Naive thymus-derived CD8-positive, alpha-beta T cell (primary cell): ENCODE measurements around the gene EDRF1. TPM values are rescaled to one million over a fixed set of nuclear protein-coding genes. Genes with fewer than 3 reads are reported as not detected.

Experiments
- ATAC-seq, 2 donors: fragments of 150-1000 bp; cut with Tn5 transposase in 1 of 2; sonication (Bioruptor Pico), chemical (Tn5 transposase) in 1 of 2; 1 replicate in 1 of 2; 2 replicates in 1 of 2; pipeline ENCODE4 v1.10.0; 2021; ENCODE audit warnings: mild to moderate bottlenecking in 2 of 2, moderate library complexity in 2 of 2
- POLR2A ChIA-PET: fragments of 350-600 bp; sonication (Branson Sonifier 250); formaldehyde crosslinking; loops from one replicate; lab custom pipeline; 2021; ENCODE audit warnings: antibody characterized with exemption; lab: Charles Lee
- DNase-seq, 10 donors: peaks; one replicate each; pipeline versions ENCODE4 v3.0.0 to v3.0.0-alpha.2; 2020 to 2022
- H3K27ac Mint-ChIP-seq, 10 donors: one replicate each; pipeline ENCODE4 v1.8.0; 2020 to 2022; ENCODE audit warnings: mild to moderate bottlenecking in 10 of 10, mixed read lengths in 10 of 10, moderate library complexity in 4 of 10, inconsistent platforms in 1 of 10
- H3K27me3 Mint-ChIP-seq, 5 donors: one replicate each; pipeline ENCODE4 v1.8.0; 2021 to 2022; ENCODE audit warnings: mixed read lengths in 5 of 5
- H3K36me3 Mint-ChIP-seq, 3 donors: one replicate each; pipeline ENCODE4 v1.8.0; 2020 to 2022; ENCODE audit warnings: mixed read lengths in 3 of 3, mild to moderate bottlenecking in 2 of 3, inconsistent platforms in 1 of 3
- H3K4me1 Mint-ChIP-seq, 4 donors: one replicate each; pipeline ENCODE4 v1.8.0; 2021 to 2022; ENCODE audit warnings: mixed read lengths in 4 of 4
- H3K4me3 Mint-ChIP-seq, 10 donors: one replicate each; pipeline ENCODE4 v1.8.0; 2020 to 2022; ENCODE audit warnings: mild to moderate bottlenecking in 10 of 10, mixed read lengths in 10 of 10, moderate library complexity in 6 of 10, inconsistent platforms in 1 of 10
- H3K9me3 Mint-ChIP-seq, 9 donors: one replicate each; pipeline ENCODE4 v1.8.0; 2020 to 2022; ENCODE audit warnings: mixed read lengths in 9 of 9, mild to moderate bottlenecking in 3 of 9, inconsistent platforms in 1 of 9, moderate library complexity in 1 of 9
- polyA plus RNA-seq, 3 donors: library from polyadenylated mRNA; unstranded; fragments of 300-500 nt; fragmentation: Illumina TruSeq; gene quantifications; one replicate each; pipeline ENCODE4 v1.2.3, GENCODE V29; 2021
- total RNA-seq, 8 experiments: library from RNA in 2 of 8; stranded (reverse) in 2 of 8; gene quantifications; one replicate each; pipeline ENCODE4 v1.2.3 and lab custom pipeline; 2021 to 2026

EDRF1 gene
- total and polyA plus RNA-seq, 5 experiments from 2014 or later: 10.3 to 61.4 (median 12.8) TPM

DNA sequence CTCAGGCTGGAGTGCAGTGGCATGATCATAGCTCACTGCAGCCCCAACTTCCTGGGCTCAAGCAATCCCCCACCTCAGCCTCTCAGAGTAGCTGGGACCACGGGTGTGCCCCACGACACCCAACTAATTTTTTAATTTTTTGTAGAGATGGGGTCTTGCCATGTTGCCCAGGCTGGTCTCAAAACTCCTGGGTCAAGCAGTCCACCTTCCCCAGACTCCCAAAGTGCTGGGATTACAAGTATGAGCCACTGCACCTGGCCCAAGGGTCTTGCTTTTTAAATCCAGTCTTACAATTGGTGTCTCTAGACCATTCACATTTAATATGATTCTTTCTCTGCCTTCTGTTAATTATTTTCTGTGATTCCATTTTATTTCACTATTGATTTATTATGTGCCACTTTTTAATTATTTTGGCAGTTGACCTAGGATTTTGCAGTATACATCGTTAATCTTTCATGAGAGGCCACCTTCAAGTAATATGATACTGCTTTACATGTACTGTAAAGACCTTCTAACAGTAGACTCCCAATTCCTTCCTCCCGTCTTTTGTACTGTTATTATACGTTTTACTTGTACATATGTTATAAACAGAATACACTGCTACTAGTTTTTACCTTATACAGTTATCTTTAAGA is 37.5 kb downstream of the EDRF1 start:
- H3K27ac Mint-ChIP-seq: peak overlapping the region in 3 of 10 donors; percentile 13 to 37 (median 33)
- POLR2A ChIA-PET: no interaction called here

DNA sequence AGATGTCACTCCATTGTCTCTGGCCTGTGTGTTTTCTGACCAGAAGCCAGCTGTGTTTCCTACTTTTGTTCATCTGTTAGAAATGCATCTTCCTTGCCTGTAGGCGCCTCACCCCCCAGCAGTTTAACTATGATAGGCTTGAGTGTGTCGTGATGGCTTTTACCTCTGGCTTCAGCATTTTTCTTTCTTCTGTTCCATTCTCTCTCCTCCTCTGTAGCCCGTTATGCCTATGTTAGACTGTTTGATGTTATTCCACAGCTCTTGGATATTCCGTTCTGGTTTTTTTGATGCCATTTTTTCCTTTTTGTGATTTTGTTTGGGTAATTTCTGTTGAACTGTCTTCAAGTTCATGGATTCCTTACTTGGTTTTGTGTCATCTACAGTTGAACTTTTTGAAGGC is 38.2 kb downstream of the EDRF1 start:
- peaks cover 0 to 23% (median 13%) of the 10 kb centered on the region in 4 donors for H3K4me1 Mint-ChIP-seq
- H3K27ac Mint-ChIP-seq: peak overlapping the region in 2 of 10 donors; percentile 13 to 26
- no peaks in the 10 kb centered on the region for H3K27me3 Mint-ChIP-seq
- H3K9me3 Mint-ChIP-seq: no peaks in the 10 kb centered on the region
- ATAC-seq (no peak), DNase-seq (no peak)
- peaks cover 4 to 86% (median 33%) of the 10 kb centered on the region in 3 donors for H3K36me3 Mint-ChIP-seq
- peak overlapping the region in 1 of 10 donors; percentile 38 for H3K4me3 Mint-ChIP-seq
- POLR2A ChIA-PET: no interaction called here

More for the DNA sequence above, 37.5 kb downstream of the EDRF1 start:
- no peaks in the 10 kb centered on the region for H3K27me3 Mint-ChIP-seq
- H3K36me3 Mint-ChIP-seq: peaks cover 4 to 85% (median 33%) of the 10 kb centered on the region in 3 donors
- H3K4me1 Mint-ChIP-seq: peaks cover 0 to 23% (median 13%) of the 10 kb centered on the region in 4 donors
- no peak overlapping the region for H3K4me3 Mint-ChIP-seq
- DNase-seq (no peak), ATAC-seq (no peak)
- H3K9me3 Mint-ChIP-seq: no peaks in the 10 kb centered on the region

DNA sequence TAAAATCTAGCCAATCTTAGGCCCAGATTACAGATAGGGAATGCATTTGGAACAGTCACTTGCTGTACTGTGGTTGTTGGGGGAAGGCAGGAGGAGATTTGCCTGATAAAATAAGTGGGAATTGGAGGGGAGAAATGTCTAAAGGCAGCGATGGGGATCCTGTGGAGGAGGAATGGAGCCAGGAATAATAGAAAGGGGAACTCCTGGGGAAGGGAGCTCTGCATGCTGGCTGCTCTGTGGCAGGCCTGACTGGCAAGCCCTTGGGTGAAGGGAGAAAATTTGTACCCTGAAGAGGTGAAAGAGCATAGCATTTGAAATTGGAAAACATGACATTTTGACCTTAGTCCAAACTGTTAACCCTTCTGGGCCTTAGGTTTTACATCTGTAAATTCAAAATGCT is 42.5 kb downstream of the EDRF1 start:
- H3K27ac Mint-ChIP-seq: peak overlapping the region in 5 of 10 donors; percentile 0 to 71 (median 41)
- DNase-seq (no peak), ATAC-seq (no peak)
- peaks cover 0 to 7% (median 3%) of the 10 kb centered on the region in 4 donors for H3K4me1 Mint-ChIP-seq
- H3K4me3 Mint-ChIP-seq: no peak overlapping the region
- no peaks in the 10 kb centered on the region for H3K27me3 Mint-ChIP-seq
- peaks cover 9 to 87% (median 33%) of the 10 kb centered on the region in 3 donors for H3K36me3 Mint-ChIP-seq
- H3K9me3 Mint-ChIP-seq: no peaks in the 10 kb centered on the region
- POLR2A ChIA-PET: no interaction called here

DNA sequence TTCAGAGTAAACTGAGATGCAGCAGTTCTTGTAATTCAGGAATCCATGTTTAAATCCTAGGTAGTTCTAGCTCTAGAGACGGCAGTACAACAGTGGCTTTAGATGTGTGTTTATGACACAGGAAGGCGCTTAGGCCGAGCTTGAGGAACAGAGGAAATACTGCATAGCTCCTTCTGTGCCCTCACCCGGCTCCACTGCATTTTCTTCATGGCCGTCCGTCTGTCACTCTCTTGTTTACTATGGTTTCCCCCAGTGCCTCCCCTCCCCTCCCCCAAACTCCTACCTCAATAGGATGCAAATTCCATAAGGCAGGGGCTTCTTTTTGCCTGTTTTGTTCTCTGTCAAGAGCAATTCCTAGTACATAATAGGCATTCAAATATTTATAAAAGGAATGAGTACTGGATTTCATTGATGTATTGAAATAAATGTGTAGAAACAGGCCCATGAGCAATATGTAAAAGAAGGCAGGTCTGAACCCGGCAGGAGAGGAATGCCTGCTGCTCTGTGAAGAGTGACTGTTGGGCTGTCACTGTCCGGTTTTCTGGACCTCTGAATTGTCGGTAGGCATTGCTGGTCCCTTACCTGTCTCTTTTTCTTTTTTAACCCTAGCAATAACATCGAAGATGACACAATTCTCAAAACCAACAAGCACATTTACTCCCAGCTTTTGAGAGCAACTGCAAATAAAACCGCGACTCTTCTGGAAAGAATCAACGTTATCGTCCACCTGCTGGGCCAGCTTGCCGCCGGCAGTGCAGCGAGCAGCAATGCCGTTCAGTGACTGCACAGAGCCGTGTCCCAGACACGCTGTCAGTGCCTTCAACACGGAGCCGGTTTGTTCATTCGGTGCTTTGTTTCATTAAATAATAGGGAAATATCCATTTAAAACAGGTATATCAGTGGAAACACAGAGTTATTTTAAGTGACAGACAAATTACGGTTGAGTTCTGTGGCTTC is 43.5 kb downstream of the EDRF1 start:
- Mint-ChIP-seq H3K4me3 (no peak overlapping the region), H3K27ac (peak overlapping the region in 1 of 10 donors; percentile 3), H3K9me3 (no peaks in the 10 kb centered on the region), H3K4me1 (peaks cover 0 to 2% (median under 1%) of the 10 kb centered on the region in 4 donors), H3K27me3 (no peaks in the 10 kb centered on the region), H3K36me3 (peaks cover 6 to 86% (median 25%) of the 10 kb centered on the region in 3 donors)
- no peak for ATAC-seq
- DNase-seq: no peak
- POLR2A ChIA-PET: no interaction called here

DNA sequence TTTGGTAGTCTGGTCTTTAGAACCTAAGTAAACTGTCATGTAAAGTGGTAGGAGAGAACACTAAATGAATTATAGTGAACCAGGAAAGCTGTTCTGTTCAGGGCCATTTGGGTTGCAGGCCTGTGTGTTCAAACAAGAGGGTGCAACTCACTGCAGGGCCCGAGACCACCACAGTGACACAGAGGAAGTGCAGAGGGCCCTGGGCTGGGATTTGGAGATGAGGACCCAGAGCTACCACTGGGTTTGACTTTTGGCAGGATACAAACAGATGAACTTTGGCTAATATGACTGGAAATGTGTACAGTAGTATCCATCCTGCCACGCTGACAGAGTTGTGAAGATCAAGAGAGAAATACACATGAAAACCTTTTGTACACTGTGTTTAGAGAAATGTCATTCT is 46.3 kb downstream of the EDRF1 start:
- Mint-ChIP-seq H3K9me3 (no peaks in the 10 kb centered on the region), H3K4me3 (no peak overlapping the region), H3K4me1 (no peaks in the 10 kb centered on the region), H3K27ac (peak overlapping the region in 6 of 10 donors; percentile 19 to 76 (median 46)), H3K36me3 (peaks cover 5 to 66% (median 24%) of the 10 kb centered on the region in 3 donors), H3K27me3 (no peaks in the 10 kb centered on the region)
- POLR2A ChIA-PET: no interaction called here
- no peak for ATAC-seq
- no peak for DNase-seq

DNA sequence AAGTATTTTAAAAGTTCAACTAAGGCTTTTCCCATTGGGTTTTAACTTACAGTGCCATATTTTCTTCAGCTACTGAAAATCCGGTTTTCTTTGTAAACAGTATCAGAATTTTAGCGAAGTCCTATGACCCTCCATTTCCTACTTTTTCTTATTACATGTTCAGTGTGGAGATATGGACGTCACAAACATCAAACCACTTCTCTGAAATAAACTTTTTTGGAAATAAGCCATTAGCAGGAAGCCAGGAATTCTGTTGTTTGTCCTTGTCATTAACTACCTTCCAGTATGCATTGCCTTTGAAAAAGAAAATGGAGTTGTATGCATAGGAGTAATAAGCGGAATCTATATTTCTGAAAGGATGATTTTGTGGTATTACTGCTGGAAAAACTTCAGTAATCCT is 47.0 kb downstream of the EDRF1 start:
- H3K27me3 Mint-ChIP-seq: no peaks in the 10 kb centered on the region
- POLR2A ChIA-PET: no interaction called here
- ATAC-seq (no peak), DNase-seq (no peak)
- no peaks in the 10 kb centered on the region for H3K9me3 Mint-ChIP-seq
- H3K27ac Mint-ChIP-seq: peak overlapping the region in 2 of 10 donors; percentile 72 to 76
- H3K4me1 Mint-ChIP-seq: no peaks in the 10 kb centered on the region
- no peak overlapping the region for H3K4me3 Mint-ChIP-seq
- peaks cover 5 to 62% (median 20%) of the 10 kb centered on the region in 3 donors for H3K36me3 Mint-ChIP-seq

DNA sequence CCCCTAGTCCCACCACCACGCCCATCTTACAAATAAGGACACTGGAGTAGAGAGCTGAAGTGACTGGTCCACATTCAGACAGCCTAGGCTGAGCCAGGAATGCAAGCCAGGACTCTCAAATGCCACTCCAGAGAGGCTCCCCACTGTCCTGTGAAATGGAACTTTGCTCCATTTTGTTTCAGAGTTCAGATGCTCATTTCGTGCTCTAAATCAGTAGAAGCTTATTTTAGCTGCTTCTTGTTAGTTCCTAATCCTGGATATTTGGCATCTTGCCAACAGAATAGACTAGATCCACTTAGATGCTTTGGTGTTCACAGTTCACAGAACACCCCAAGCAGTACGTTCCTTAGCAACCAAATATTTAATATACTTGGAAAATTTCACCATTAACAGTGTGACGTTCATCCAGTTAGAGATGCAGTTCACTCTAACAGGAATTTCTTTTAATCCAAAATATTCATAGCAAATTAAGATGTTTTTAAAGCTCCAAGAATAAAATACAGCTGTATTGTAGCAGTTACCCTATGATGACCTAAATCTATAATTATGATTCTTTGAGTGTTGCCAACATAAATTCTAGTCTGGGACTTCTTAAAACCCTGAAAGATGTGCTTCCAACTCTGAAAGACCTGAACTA is 48.8 kb downstream of the EDRF1 start:
- H3K9me3 Mint-ChIP-seq: no peaks in the 10 kb centered on the region
- no peaks in the 10 kb centered on the region for H3K4me1 Mint-ChIP-seq
- ATAC-seq (no peak), DNase-seq (no peak)
- no peaks in the 10 kb centered on the region for H3K27me3 Mint-ChIP-seq
- POLR2A ChIA-PET: no interaction called here
- peaks cover 5 to 43% (median 13%) of the 10 kb centered on the region in 3 donors for H3K36me3 Mint-ChIP-seq
- peak overlapping the region in 3 of 10 donors; percentile 12 to 50 (median 15) for H3K27ac Mint-ChIP-seq
- no peak overlapping the region for H3K4me3 Mint-ChIP-seq

DNA sequence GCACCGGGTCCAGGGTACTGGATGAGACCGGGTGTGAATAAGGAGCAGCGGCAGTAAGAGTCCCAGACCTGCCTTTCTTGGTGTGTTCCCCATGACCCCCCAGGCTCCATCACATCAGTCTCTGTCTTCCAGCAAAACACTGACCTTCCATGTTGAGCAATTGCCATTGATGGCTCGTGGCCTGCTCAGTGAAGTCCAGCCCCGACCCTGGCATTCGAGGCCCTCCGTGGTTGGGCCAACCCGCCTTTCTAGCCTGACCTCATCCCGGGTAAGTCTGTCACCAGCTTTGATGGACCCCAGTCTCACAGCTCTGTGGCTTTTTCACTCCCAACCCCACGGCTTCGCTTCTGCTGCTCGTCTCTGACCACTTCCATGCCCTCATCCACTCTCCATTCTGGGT is 49.7 kb downstream of the EDRF1 start:
- DNase-seq (no peak), ATAC-seq (no peak)
- peaks cover 5 to 35% (median 8%) of the 10 kb centered on the region in 3 donors for H3K36me3 Mint-ChIP-seq
- H3K27ac Mint-ChIP-seq: peak overlapping the region in 1 of 10 donors; percentile 3
- H3K9me3 Mint-ChIP-seq: no peaks in the 10 kb centered on the region
- H3K27me3 Mint-ChIP-seq: peaks cover 0 to under 1% (median 0%) of the 10 kb centered on the region in 5 donors
- POLR2A ChIA-PET: no interaction called here
- no peak overlapping the region for H3K4me3 Mint-ChIP-seq
- H3K4me1 Mint-ChIP-seq: no peaks in the 10 kb centered on the region

DNA sequence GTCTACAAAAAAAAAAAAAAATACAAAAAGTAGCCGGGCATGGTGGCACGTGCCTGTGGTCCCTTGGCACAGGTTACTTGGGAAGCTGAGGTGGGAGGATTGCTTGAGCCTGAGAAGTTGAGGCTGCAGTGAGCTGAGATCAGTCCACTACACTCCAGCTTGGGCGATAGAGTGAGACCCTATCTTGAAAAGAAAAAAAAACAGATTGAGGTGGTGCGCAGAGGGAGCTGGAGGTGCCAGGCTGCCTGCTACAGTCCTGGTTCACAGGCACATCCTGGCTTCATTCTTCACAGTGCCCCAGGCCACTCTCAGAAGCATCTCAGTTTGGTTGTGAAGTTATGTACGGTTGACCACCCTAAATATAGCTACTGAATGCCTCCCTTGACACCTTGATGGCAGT is 51.3 kb downstream of the EDRF1 start:
- DNase-seq (no peak), ATAC-seq (no peak)
- Mint-ChIP-seq H3K27me3 (peaks cover 0 to 9% (median 0%) of the 10 kb centered on the region in 5 donors), H3K27ac (peak overlapping the region in 1 of 10 donors; percentile 39), H3K4me1 (no peaks in the 10 kb centered on the region), H3K4me3 (no peak overlapping the region), H3K9me3 (no peaks in the 10 kb centered on the region), H3K36me3 (peaks cover 0 to 18% (median 4%) of the 10 kb centered on the region in 3 donors)
- POLR2A ChIA-PET: no interaction called here

DNA sequence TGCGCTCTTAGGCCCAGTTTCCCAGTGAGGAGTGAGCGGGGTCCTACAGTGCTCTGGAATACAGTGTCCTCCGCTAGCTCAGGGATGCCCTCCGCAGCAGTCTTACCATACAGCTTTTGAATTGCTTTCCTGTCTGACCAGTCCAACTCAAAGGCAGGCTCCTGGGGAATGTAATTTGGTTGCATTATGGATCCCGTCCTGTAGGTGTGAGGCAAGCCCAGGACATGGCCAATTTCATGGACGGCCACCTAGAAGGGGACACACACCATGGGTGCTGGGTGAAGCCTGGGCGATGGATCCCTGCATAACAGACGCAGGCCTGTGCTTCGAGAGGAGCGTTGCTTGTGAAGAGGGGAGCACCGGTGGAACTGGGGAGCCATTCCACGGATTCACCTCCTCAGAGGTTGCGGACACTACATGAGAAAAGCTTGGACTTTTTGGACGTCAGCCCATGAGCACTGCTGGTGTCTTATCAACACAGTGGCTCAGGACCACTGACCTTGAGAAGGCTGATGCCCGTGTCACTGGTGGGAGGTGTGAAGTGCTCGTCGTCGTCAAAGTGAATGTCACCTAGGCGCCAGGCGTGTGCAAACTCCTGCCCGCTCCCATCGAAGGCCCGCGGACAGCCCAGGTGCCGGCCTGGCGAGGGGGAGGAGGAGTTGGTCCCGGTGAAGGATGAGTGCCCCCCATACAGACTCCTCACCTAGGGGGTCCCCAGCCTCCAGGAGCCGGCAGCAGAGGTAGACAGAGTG is 52.8 kb downstream of the EDRF1 start:
- no peak overlapping the region for H3K27ac Mint-ChIP-seq
- peaks cover 0 to 9% (median under 1%) of the 10 kb centered on the region in 5 donors for H3K27me3 Mint-ChIP-seq
- DNase-seq: no peak
- H3K4me3 Mint-ChIP-seq: no peak overlapping the region
- no peak for ATAC-seq
- POLR2A ChIA-PET: no interaction called here
- H3K36me3 Mint-ChIP-seq: peaks cover 0 to 6% (median 0%) of the 10 kb centered on the region in 3 donors
- no peaks in the 10 kb centered on the region for H3K9me3 Mint-ChIP-seq
- H3K4me1 Mint-ChIP-seq: no peaks in the 10 kb centered on the region

DNA sequence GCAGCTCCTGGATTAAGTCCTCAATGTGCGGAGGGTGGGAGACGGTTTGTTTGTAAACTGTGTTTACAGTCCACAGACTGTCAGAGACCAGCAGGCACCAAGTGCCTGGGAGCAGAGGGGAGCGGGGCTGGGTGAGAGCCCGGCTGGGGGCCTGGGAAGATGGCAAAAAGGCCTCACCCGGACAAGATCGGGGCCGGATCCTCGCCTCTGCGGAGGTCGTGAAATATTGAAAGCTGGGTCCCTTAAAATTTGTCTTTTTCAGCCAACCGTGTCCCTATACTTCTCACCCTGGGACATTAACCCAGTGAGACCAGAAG is 53.3 kb downstream of the EDRF1 start:
- H3K9me3 Mint-ChIP-seq: no peaks in the 10 kb centered on the region
- DNase-seq (no peak), ATAC-seq (no peak)
- no peak overlapping the region for H3K27ac Mint-ChIP-seq
- peaks cover 0 to 1% (median 0%) of the 10 kb centered on the region in 3 donors for H3K36me3 Mint-ChIP-seq
- H3K27me3 Mint-ChIP-seq: peaks cover 0 to 11% (median 6%) of the 10 kb centered on the region in 5 donors
- H3K4me1 Mint-ChIP-seq: no peaks in the 10 kb centered on the region
- POLR2A ChIA-PET: no interaction called here
- no peak overlapping the region for H3K4me3 Mint-ChIP-seq
